Measurements from ENCODE around the gene ISYNA1.

ISYNA1 gene

DNA sequence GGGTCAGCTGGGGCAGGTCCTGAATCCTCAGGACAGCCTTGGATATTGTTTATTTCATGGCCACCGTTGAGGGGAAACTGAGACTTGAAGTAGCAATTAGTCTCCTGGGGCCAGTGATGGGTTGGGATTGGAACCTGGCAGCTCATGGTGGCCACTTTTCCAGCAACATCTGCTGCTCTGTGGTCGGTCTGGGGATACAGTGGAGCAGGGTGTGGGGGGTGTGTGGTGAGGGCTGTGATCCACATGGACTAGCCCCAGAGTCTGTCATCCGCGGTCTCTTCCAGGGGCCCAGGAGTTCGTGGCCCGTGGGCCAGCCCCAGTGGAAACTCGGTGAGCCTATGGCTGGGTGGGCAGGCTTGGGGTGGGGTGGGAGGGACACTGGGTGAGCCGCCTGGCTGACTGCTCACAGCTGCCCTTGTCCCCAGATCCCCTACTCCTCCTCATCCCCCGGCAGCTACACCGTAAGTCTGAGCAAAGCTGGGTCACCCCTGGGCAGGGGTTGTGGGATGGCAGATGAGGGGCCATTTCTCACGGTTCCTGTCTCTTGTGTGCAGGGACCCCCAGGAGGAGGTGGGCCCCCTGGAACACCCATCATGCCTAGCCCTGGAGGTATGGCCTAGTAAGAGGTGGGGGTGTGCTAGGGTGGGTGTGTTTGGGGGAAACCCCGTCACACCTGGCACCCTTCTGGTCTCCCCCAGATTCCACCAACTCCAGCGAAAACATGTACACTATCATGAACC, 5.5 kb downstream of the ISYNA1 start:
- Histone ChIP-seq H3K27ac (ENCODE audit: insufficient read depth, low read length, poor library complexity, severe bottlenecking) (peak overlapping the region; percentile 55), H3K9me3 (ENCODE audit: control insufficient read depth, low read length) (no peaks in the 10 kb centered on the region), H3K36me3 (ENCODE audit: control insufficient read depth, insufficient read depth, low read length) (no peaks in the 10 kb centered on the region), H3K4me1 (ENCODE audit: control insufficient read depth, insufficient read depth, low read length, poor library complexity, severe bottlenecking) (peaks cover 55% of the 10 kb centered on the region), H3K27me3 (replicated peaks; ENCODE audit: control insufficient read depth, insufficient read depth, low read length, poor library complexity, severe bottlenecking) (no peaks in the 10 kb centered on the region), H3K4me3 (ENCODE audit: insufficient read depth, low read depth, low read length, poor library complexity, severe bottlenecking) (peak overlapping the region; percentile 47)
- no peak for DNase-seq

- H3K27ac ChIP-seq (ENCODE audit: insufficient read depth, low read length, poor library complexity, severe bottlenecking): no peak overlapping the region
- no peak for DNase-seq
- peaks cover 53% of the 10 kb centered on the region for H3K4me1 ChIP-seq (ENCODE audit: control insufficient read depth, insufficient read depth, low read length, poor library complexity, severe bottlenecking)
- H3K9me3 ChIP-seq (ENCODE audit: control insufficient read depth, low read length): no peaks in the 10 kb centered on the region
- H3K4me3 ChIP-seq (ENCODE audit: insufficient read depth, low read depth, low read length, poor library complexity, severe bottlenecking): no peak overlapping the region
- no peaks in the 10 kb centered on the region for H3K27me3 ChIP-seq (replicated peaks; ENCODE audit: control insufficient read depth, insufficient read depth, low read length, poor library complexity, severe bottlenecking)
- no peaks in the 10 kb centered on the region for H3K36me3 ChIP-seq (ENCODE audit: control insufficient read depth, insufficient read depth, low read length)
These were observed 6.4 kb downstream of the ISYNA1 start for GRCh38 chr19:18431351-18432197.

GRCh38 chr19:18430417-18431144, 7.4 kb downstream of the ISYNA1 start:
- no peak for DNase-seq
- Histone ChIP-seq H3K36me3 (ENCODE audit: control insufficient read depth, insufficient read depth, low read length) (no peaks in the 10 kb centered on the region), H3K9me3 (ENCODE audit: control insufficient read depth, low read length) (no peaks in the 10 kb centered on the region), H3K4me1 (ENCODE audit: control insufficient read depth, insufficient read depth, low read length, poor library complexity, severe bottlenecking) (peaks cover 58% of the 10 kb centered on the region), H3K27ac (ENCODE audit: insufficient read depth, low read length, poor library complexity, severe bottlenecking) (peak overlapping the region; percentile 94), H3K27me3 (replicated peaks; ENCODE audit: control insufficient read depth, insufficient read depth, low read length, poor library complexity, severe bottlenecking) (no peaks in the 10 kb centered on the region), H3K4me3 (ENCODE audit: insufficient read depth, low read depth, low read length, poor library complexity, severe bottlenecking) (peak overlapping the region; percentile 18)

DNA sequence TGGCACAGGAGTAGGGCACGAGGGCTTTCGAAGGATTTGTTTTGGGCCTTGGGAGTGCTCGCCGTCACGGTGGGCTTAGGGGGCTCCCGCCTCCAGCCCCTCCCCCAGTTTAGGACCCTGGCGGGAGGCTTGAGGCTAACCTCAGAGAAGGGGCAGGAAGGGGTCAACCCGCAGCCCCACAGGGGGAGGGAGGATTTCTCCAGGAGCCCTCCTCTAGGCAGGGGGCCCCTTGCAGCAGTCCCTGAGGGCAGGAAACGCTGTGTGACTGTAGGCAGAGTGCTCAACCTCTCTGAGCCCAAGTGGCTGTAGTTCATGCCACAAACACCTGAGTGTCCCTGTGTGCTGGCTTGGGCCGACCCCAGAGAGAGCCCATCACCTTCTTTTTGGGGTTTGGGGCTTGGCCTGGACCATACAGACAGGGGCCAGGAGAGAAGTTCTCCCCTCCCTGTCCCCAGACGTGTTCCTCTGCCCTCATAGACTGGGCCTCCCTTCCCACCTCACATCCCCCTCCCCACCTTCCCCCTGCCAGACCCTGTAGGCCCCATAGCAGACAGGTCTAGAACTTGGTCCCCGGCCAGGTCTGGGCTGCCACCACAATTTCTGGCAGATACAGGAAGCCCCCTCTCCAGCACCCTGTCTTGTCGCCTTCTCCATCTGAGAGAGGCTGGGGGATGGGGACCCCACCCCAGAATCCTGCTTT, 8.1 kb downstream of the ISYNA1 start:
- Histone ChIP-seq H3K4me1 (ENCODE audit: control insufficient read depth, insufficient read depth, low read length, poor library complexity, severe bottlenecking) (peaks cover 66% of the 10 kb centered on the region), H3K9me3 (ENCODE audit: control insufficient read depth, low read length) (no peaks in the 10 kb centered on the region), H3K27ac (ENCODE audit: insufficient read depth, low read length, poor library complexity, severe bottlenecking) (peak overlapping the region; percentile 94), H3K4me3 (ENCODE audit: insufficient read depth, low read depth, low read length, poor library complexity, severe bottlenecking) (peak overlapping the region; percentile 50), H3K36me3 (ENCODE audit: control insufficient read depth, insufficient read depth, low read length) (no peaks in the 10 kb centered on the region), H3K27me3 (replicated peaks; ENCODE audit: control insufficient read depth, insufficient read depth, low read length, poor library complexity, severe bottlenecking) (no peaks in the 10 kb centered on the region)
- DNase-seq: no peak

DNA sequence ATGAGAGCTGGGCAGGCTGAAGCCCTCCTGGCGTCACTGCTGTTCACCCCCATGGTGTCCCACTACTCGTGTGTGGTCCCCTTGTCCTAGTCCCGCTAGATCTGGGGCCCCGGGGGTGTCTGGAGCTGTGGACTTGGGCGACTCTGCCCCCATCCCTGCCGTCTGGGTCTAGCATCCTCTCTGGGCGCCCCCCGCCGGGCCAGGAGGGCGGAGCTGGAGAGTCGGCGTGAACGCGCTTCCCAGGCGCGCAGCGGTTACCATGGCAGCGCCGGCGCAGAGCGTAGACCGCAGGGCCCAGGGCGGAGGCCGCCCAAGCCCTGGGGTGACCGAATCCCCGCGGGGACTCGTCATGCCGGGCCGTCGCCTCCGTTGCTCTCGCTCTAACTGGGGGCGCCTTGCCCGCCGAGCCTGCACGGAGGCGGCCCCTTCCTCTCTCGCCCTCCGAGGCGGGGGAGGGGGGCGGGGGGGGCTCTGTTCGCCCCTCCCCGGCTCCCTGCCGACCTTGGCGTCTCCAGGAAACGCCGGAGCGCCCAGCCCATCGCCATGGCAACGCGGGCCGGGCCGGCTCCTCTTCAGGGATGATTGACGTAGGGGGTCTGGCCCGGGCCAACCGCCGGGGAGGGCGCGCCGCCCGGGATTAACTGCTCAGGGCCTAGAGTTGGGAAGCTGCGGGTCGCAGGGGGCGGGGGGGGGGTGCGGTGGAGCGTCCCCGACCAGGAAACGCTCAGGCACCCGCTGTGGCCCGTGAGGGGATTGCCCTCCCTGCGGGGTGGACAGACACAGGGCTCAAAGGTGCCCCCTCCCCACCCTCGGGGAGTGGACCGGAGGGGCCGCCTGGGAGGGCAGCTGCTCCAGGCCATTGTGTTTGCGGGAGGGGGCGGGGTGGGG, 8.9 kb downstream of the ISYNA1 start:
- peak; percentile 83 to 86 (median 84) for DNase-seq
- Histone ChIP-seq H3K27ac (ENCODE audit: insufficient read depth, low read length, poor library complexity, severe bottlenecking) (peak overlapping the region; percentile 94), H3K9me3 (ENCODE audit: control insufficient read depth, low read length) (no peaks in the 10 kb centered on the region), H3K36me3 (ENCODE audit: control insufficient read depth, insufficient read depth, low read length) (no peaks in the 10 kb centered on the region), H3K4me1 (ENCODE audit: control insufficient read depth, insufficient read depth, low read length, poor library complexity, severe bottlenecking) (peaks cover 72% of the 10 kb centered on the region), H3K27me3 (replicated peaks; ENCODE audit: control insufficient read depth, insufficient read depth, low read length, poor library complexity, severe bottlenecking) (no peaks in the 10 kb centered on the region), H3K4me3 (ENCODE audit: insufficient read depth, low read depth, low read length, poor library complexity, severe bottlenecking) (peak overlapping the region; percentile 50)

DNA sequence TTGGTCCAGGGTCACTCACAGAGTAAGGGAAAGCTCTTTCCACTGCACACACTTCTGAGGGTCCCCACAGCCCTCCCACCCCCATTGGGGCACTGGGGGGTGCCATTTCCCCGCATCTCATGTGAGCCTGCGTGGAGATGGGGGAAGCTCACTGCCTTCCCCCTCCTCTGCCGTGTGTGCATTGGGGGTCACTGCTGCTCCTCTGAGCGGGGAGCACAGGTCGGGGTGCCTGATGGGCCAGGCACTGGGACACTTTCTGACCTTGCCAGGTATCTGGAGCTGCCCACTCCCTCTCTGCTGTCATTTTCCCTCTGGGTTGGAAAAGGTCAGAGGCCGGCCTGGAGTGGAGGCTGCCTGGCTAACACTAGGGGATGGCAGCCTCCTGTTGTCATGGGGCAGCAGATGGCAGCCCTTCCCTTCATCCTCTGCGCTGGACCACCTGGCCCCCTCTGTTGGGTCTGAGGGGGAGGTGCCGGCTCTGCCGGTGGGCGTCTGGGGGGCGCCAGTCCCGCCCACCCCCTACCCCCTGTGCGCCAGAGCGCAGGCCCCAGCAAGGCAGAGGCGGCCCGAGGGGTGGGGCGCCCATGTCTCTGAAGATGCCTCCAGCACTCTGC, 9.7 kb downstream of the ISYNA1 start:
- Histone ChIP-seq H3K4me3 (ENCODE audit: insufficient read depth, low read depth, low read length, poor library complexity, severe bottlenecking) (peak overlapping the region; percentile 50), H3K4me1 (ENCODE audit: control insufficient read depth, insufficient read depth, low read length, poor library complexity, severe bottlenecking) (peaks cover 76% of the 10 kb centered on the region), H3K27me3 (replicated peaks; ENCODE audit: control insufficient read depth, insufficient read depth, low read length, poor library complexity, severe bottlenecking) (no peaks in the 10 kb centered on the region), H3K27ac (ENCODE audit: insufficient read depth, low read length, poor library complexity, severe bottlenecking) (peak overlapping the region; percentile 94), H3K36me3 (ENCODE audit: control insufficient read depth, insufficient read depth, low read length) (no peaks in the 10 kb centered on the region), H3K9me3 (ENCODE audit: control insufficient read depth, low read length) (no peaks in the 10 kb centered on the region)
- no peak for DNase-seq

GRCh38 chr19:18427743-18428113, 10.2 kb downstream of the ISYNA1 start:
- Histone ChIP-seq H3K27me3 (replicated peaks; ENCODE audit: control insufficient read depth, insufficient read depth, low read length, poor library complexity, severe bottlenecking) (no peaks in the 10 kb centered on the region), H3K36me3 (ENCODE audit: control insufficient read depth, insufficient read depth, low read length) (no peaks in the 10 kb centered on the region), H3K4me3 (ENCODE audit: insufficient read depth, low read depth, low read length, poor library complexity, severe bottlenecking) (no peak overlapping the region), H3K9me3 (ENCODE audit: control insufficient read depth, low read length) (no peaks in the 10 kb centered on the region), H3K4me1 (ENCODE audit: control insufficient read depth, insufficient read depth, low read length, poor library complexity, severe bottlenecking) (peaks cover 76% of the 10 kb centered on the region), H3K27ac (ENCODE audit: insufficient read depth, low read length, poor library complexity, severe bottlenecking) (peak overlapping the region; percentile 94)
- DNase-seq: no peak

DNA sequence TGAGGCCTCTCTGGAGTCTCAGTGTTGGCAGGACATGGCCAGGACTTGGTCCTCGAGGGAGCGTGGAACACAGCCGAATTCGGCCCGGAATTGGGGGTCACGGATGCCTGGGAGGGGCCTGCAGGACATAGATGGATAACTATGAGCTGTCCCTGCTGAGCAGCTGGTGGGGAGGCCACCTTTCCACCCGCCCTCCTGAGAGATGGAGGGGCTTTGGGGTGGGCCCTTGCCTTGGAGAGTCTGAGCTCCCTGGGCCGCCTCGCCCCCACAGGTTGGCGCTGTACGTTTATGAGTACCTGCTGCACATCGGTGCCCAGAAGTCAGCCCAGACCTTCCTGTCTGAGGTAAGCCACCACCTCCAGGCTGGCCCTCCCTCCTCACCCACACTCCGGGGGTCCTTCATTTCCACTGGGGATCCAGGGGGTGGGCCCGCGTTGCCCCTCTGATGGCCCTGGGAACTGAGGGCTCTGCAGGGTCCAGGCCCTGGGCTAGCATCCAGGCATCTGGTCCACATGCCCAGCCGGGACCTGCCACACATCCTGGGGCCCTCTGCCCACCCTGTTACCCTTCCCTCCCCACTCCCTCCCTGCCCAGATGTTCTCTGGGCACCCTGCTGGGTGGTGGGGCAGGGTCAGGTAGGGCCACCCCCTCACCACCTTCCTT, 10.7 kb downstream of the ISYNA1 start:
- no peak overlapping the region for H3K4me3 ChIP-seq (ENCODE audit: insufficient read depth, low read depth, low read length, poor library complexity, severe bottlenecking)
- H3K27me3 ChIP-seq (replicated peaks; ENCODE audit: control insufficient read depth, insufficient read depth, low read length, poor library complexity, severe bottlenecking): no peaks in the 10 kb centered on the region
- DNase-seq: no peak
- no peaks in the 10 kb centered on the region for H3K9me3 ChIP-seq (ENCODE audit: control insufficient read depth, low read length)
- peaks cover 80% of the 10 kb centered on the region for H3K4me1 ChIP-seq (ENCODE audit: control insufficient read depth, insufficient read depth, low read length, poor library complexity, severe bottlenecking)
- H3K27ac ChIP-seq (ENCODE audit: insufficient read depth, low read length, poor library complexity, severe bottlenecking): peak overlapping the region; percentile 94
- no peaks in the 10 kb centered on the region for H3K36me3 ChIP-seq (ENCODE audit: control insufficient read depth, insufficient read depth, low read length)

All from effector memory CD4-positive, alpha-beta T cell (primary cell).